ENCODE measurements around the gene CDK6.

DNA sequence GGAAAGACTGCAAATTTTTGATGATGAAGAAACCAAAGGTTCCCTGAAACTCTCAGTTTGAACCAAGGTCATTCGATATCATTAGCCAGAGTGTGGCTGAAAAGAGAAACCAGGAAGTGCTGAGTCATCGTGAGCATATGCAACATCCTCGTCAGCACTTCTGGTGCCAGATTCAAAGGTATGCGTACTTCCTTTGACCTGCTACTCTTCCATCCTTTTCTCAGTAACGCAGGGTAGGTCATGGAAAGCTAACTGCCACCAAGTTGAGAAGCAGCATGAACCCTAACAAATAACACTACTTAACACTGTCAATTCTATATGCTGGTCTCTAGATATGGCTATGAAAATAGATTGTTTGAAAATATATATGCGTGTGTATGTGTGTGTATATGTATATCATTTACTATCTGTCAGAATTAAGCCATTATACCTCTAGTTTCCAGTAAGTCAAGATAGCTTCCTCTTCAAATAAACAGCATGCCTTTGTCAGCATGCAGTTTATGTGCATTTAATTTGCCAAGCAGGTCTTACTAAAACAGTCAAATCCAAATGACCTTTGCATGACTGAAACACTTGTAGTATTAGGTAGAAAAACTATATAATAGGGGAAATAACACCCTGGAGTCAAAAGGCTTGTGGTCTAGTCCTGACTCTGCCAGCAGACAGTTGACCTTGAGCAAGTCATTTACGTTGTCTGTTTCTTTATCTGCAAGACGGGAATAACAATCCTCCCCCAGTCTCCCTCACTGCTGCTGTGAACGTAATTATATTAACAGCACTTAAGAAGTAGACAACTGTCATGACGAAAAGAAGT, 26.4 kb downstream of the CDK6 start:
- no peak for TF ChIP-seq ZNF217 (IDR thresholded peaks at IDR 0.05)
- TF ChIP-seq RCOR1 (conservative IDR thresholded peaks at IDR 0.05; ENCODE audit: low read depth, low read length): no peak
- TF ChIP-seq, protein P1, sequence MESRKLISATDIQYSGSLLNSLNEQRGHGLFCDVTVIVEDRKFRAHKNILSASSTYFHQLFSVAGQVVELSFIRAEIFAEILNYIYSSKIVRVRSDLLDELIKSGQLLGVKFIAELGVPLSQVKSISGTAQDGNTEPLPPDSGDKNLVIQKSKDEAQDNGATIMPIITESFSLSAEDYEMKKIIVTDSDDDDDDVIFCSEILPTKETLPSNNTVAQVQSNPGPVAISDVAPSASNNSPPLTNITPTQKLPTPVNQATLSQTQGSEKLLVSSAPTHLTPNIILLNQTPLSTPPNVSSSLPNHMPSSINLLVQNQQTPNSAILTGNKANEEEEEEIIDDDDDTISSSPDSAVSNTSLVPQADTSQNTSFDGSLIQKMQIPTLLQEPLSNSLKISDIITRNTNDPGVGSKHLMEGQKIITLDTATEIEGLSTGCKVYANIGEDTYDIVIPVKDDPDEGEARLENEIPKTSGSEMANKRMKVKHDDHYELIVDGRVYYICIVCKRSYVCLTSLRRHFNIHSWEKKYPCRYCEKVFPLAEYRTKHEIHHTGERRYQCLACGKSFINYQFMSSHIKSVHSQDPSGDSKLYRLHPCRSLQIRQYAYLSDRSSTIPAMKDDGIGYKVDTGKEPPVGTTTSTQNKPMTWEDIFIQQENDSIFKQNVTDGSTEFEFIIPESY (IDR thresholded peaks at IDR 0.05): no peak
- peak in 1 of 2 experiments; percentile 49; a peak in 3 of 4 replicates for TF ChIP-seq BHLHE40 (IDR thresholded peaks at IDR 0.05; ENCODE audit: borderline replicate concordance in 1 of 2, low read depth in 2 of 2, low read length in 1 of 2)
- TF ChIP-seq NFYA (IDR thresholded peaks at IDR 0.05; ENCODE audit: borderline replicate concordance, low read depth, low read length): no peak
- peak; percentile 54; the same call in 1 of the 2 replicates for TF ChIP-seq BMI1 (IDR thresholded peaks at IDR 0.05; ENCODE audit: borderline replicate concordance)
- peak; percentile 41; the same call in 1 of the 2 replicates for TF ChIP-seq CBFB (IDR thresholded peaks at IDR 0.05; ENCODE audit: low read depth)
- peak; percentile 52 for TF ChIP-seq SP1 (IDR thresholded peaks at IDR 0.05; ENCODE audit: low read depth, low read length)
- TF ChIP-seq EP300 (IDR thresholded peaks at IDR 0.05; ENCODE audit: borderline replicate concordance in 1 of 2, control insufficient read depth in 1 of 2, low read depth in 2 of 2, low read length in 2 of 2): peak; percentile 89 to 96; a peak in 3 of 4 replicates
- no peak for TF ChIP-seq TCF7 (IDR thresholded peaks at IDR 0.05; ENCODE audit: borderline replicate concordance)
- TF ChIP-seq RAD21 (IDR thresholded peaks at IDR 0.05; ENCODE audit: insufficient read depth, low read depth, low read length): no peak
- peak; percentile 85 for TF ChIP-seq NBN (IDR thresholded peaks at IDR 0.05)

Measured in GM12878 (cell line).